Osteoblast (primary cell): ENCODE results near the gene NFATC3. TPM values are rescaled to one million over a fixed set of nuclear protein-coding genes. Genes with fewer than 3 reads are reported as not detected.
A peak's percentile ranks its signal among the peaks of the same experiment; 100 is the strongest.

ENCODE experiments used
- DNase-seq: peaks from one replicate; pipeline ENCODE4 v3.0.0; 2011; ENCODE audit warnings: low spot score, mixed read lengths; ENCODE audit not compliant: insufficient read length; ENCODE audit errors: missing footprints
- H2AFZ ChIP-seq: 2 replicates; pipeline ENCODE4 v1.6.0; 2011; ENCODE audit warnings: mild to moderate bottlenecking, low read length
- H3K27ac ChIP-seq: 2 replicates; pipeline ENCODE4 v1.5.1; 2011; ENCODE audit warnings: mild to moderate bottlenecking, low read depth, low read length, moderate library complexity
- H3K27me3 ChIP-seq: 2 replicates; pipeline ENCODE4 v1.6.0; 2012; ENCODE audit warnings: mild to moderate bottlenecking, control low read depth, inconsistent platforms, low read length, moderate library complexity; ENCODE audit not compliant: insufficient read depth
- H3K36me3 ChIP-seq: 2 replicates; pipeline ENCODE4 v1.5.1; 2011; ENCODE audit warnings: mild to moderate bottlenecking, low read length, control low read depth, moderate library complexity; ENCODE audit not compliant: insufficient read depth
- H3K4me1 ChIP-seq: 2 replicates; pipeline ENCODE4 v1.5.1; 2011; ENCODE audit warnings: mild to moderate bottlenecking, low read length, control low read depth, moderate library complexity; ENCODE audit not compliant: insufficient read depth
- H3K4me2 ChIP-seq: 2 replicates; pipeline ENCODE4 v1.6.0; 2011; ENCODE audit warnings: mild to moderate bottlenecking, low read length; ENCODE audit not compliant: insufficient read depth
- H3K4me3 ChIP-seq: fragments of 200-600 bp; sonication (generic); 3 replicates; pipeline ENCODE4 v1.5.1; 2012; ENCODE audit warnings: mild to moderate bottlenecking, low read length, inconsistent platforms; ENCODE audit not compliant: insufficient read depth
- H3K79me2 ChIP-seq: 2 replicates; pipeline ENCODE4 v1.6.0; 2012; ENCODE audit warnings: mild to moderate bottlenecking, low read length, control low read depth, inconsistent platforms; ENCODE audit not compliant: insufficient read depth
- H3K9me3 ChIP-seq: 2 replicates; pipeline ENCODE4 v1.5.1; 2011; ENCODE audit warnings: low read depth, low read length, control low read depth
- H4K20me1 ChIP-seq: 2 replicates; pipeline ENCODE4 v1.6.0; 2012; ENCODE audit warnings: mild to moderate bottlenecking, low read length, control low read depth; ENCODE audit not compliant: insufficient read depth
- CTCF ChIP-seq: IDR thresholded peaks from 2 replicates; pipeline ENCODE4 v1.5.1; 2011; ENCODE audit warnings: mild to moderate bottlenecking, low read depth, low read length, moderate library complexity; ENCODE audit errors: extremely low read depth
- total RNA-seq: library from RNA; depleted of rRNA; stranded (reverse); fragments of >200 nt; gene quantifications from 2 replicates; pipeline ENCODE4 v1.2.3, GENCODE V29; 2012

The NFATC3 gene
- total RNA-seq, 1 donor: 36.2 TPM

- no peak for DNase-seq
- TF ChIP-seq CTCF: no peak
- Histone ChIP-seq H3K27me3 (no peaks in the 10 kb centered on the region), H3K4me3 (no peak overlapping the region), H2AFZ (no peak overlapping the region), H4K20me1 (no peaks in the 10 kb centered on the region), H3K36me3 (peaks cover 22% of the 10 kb centered on the region), H3K27ac (no peak overlapping the region), H3K79me2 (no peaks in the 10 kb centered on the region), H3K9me3 (no peaks in the 10 kb centered on the region), H3K4me1 (no peaks in the 10 kb centered on the region), H3K4me2 (no peak overlapping the region)
Measured at GRCh38 chr16:68055395-68055794, 29.8 kb upstream of the NFATC3 start.

GRCh38 chr16:68059804-68060203 is 25.4 kb upstream of the NFATC3 start:
- Histone ChIP-seq H3K79me2 (no peaks in the 10 kb centered on the region), H3K9me3 (no peaks in the 10 kb centered on the region), H3K4me2 (no peak overlapping the region), H2AFZ (no peak overlapping the region), H3K27me3 (no peaks in the 10 kb centered on the region), H3K4me1 (peaks cover 11% of the 10 kb centered on the region), H3K36me3 (peaks cover 21% of the 10 kb centered on the region), H3K27ac (no peak overlapping the region), H3K4me3 (no peak overlapping the region), H4K20me1 (no peaks in the 10 kb centered on the region)
- no peak for TF ChIP-seq CTCF
- DNase-seq: no peak

GRCh38 chr16:68061396-68061795 is 23.8 kb upstream of the NFATC3 start:
- Histone ChIP-seq H2AFZ (no peak overlapping the region), H3K27me3 (no peaks in the 10 kb centered on the region), H3K4me1 (peaks cover 27% of the 10 kb centered on the region), H3K9me3 (no peaks in the 10 kb centered on the region), H3K4me2 (no peak overlapping the region), H3K4me3 (no peak overlapping the region), H3K36me3 (peaks cover 18% of the 10 kb centered on the region), H4K20me1 (peaks cover 3% of the 10 kb centered on the region), H3K79me2 (no peaks in the 10 kb centered on the region), H3K27ac (no peak overlapping the region)
- no peak for DNase-seq
- no peak for TF ChIP-seq CTCF

- DNase-seq: no peak
- no peak for TF ChIP-seq CTCF
- H2AFZ ChIP-seq: no peak overlapping the region
- H3K27ac ChIP-seq: peak overlapping the region; percentile 39
- no peak overlapping the region for H3K4me2 ChIP-seq
- H3K27me3 ChIP-seq: no peaks in the 10 kb centered on the region
- no peak overlapping the region for H3K4me3 ChIP-seq
- peaks cover 31% of the 10 kb centered on the region for H3K4me1 ChIP-seq
- H4K20me1 ChIP-seq: peaks cover 3% of the 10 kb centered on the region
- no peaks in the 10 kb centered on the region for H3K9me3 ChIP-seq
- H3K36me3 ChIP-seq: peaks cover 18% of the 10 kb centered on the region
- H3K79me2 ChIP-seq: no peaks in the 10 kb centered on the region
Measured at GRCh38 chr16:68062910-68063393, 22.2 kb upstream of the NFATC3 start.
